Astrocyte (in vitro differentiated cells and primary cell): Measurements from ENCODE around the gene UBAC2. TPM values are rescaled to one million over a fixed set of nuclear protein-coding genes. Genes with fewer than 3 reads are reported as not detected.

Experiments
- DNase-seq: peaks from one replicate; pipeline ENCODE4 v3.0.0-alpha.2; 2010; ENCODE audit warnings: low read depth
- FAIRE-seq: peaks from 2 replicates; lab custom pipeline; 2011; peaks lifted over from hg19 to GRCh38; lab: Jason Lieb, UNC
- H2AFZ ChIP-seq: 2 replicates; pipeline ENCODE4 v1.6.0; 2012; ENCODE audit warnings: low read depth, low read length, inconsistent platforms
- H3K27ac ChIP-seq: 2 replicates; pipeline ENCODE4 v1.5.1; 2011; ENCODE audit warnings: low read depth, low read length, inconsistent platforms
- H3K27me3 ChIP-seq: 2 replicates; pipeline ENCODE4 v1.6.0; 2011; ENCODE audit warnings: low read length, inconsistent platforms; ENCODE audit not compliant: insufficient read depth
- H3K36me3 ChIP-seq: 2 replicates; pipeline ENCODE4 v1.5.1; 2011; ENCODE audit warnings: low read length, inconsistent platforms; ENCODE audit not compliant: insufficient read depth
- H3K4me1 ChIP-seq: 2 replicates; pipeline ENCODE4 v1.5.1; 2011; ENCODE audit warnings: low read length, inconsistent platforms; ENCODE audit not compliant: insufficient read depth
- H3K4me2 ChIP-seq: 2 replicates; pipeline ENCODE4 v1.6.0; 2012; ENCODE audit warnings: low read length, inconsistent platforms
- H3K4me3 ChIP-seq: 2 replicates; pipeline ENCODE4 v1.5.1; 2011; ENCODE audit warnings: low read depth, mild to moderate bottlenecking, low read length, inconsistent platforms; ENCODE audit not compliant: insufficient read depth
- H3K79me2 ChIP-seq: 2 replicates; pipeline ENCODE4 v1.6.0; 2012; ENCODE audit warnings: mild to moderate bottlenecking, low read length, inconsistent platforms; ENCODE audit not compliant: insufficient read depth
- H3K9ac ChIP-seq: 2 replicates; pipeline ENCODE4 v1.6.0; 2012; ENCODE audit warnings: mild to moderate bottlenecking, low read length, inconsistent platforms
- H3K9me3 ChIP-seq: 2 replicates; pipeline ENCODE4 v1.5.1; 2012; ENCODE audit warnings: low read depth, mild to moderate bottlenecking, low read length, inconsistent platforms; ENCODE audit not compliant: insufficient read depth
- H4K20me1 ChIP-seq: 2 replicates; pipeline ENCODE4 v1.6.0; 2012; ENCODE audit warnings: low read length, inconsistent platforms; ENCODE audit not compliant: insufficient read depth
- H3K27ac Mint-ChIP-seq: one replicate; pipeline ENCODE4 v1.8.0; 2021; ENCODE audit warnings: mild to moderate bottlenecking, mixed read lengths; ENCODE audit not compliant: unreplicated experiment
- H3K27me3 Mint-ChIP-seq: one replicate; pipeline ENCODE4 v1.8.0; 2021; ENCODE audit warnings: low read depth, mixed read lengths; ENCODE audit not compliant: unreplicated experiment
- H3K36me3 Mint-ChIP-seq: one replicate; pipeline ENCODE4 v1.8.0; 2021; ENCODE audit warnings: low read depth, mixed read lengths; ENCODE audit not compliant: unreplicated experiment
- H3K4me1 Mint-ChIP-seq: one replicate; pipeline ENCODE4 v1.8.0; 2021; ENCODE audit warnings: low read depth, mixed read lengths; ENCODE audit not compliant: unreplicated experiment
- H3K4me3 Mint-ChIP-seq: one replicate; pipeline ENCODE4 v1.8.0; 2021; ENCODE audit warnings: mild to moderate bottlenecking, moderate library complexity, mixed read lengths; ENCODE audit not compliant: unreplicated experiment
- H3K9me3 Mint-ChIP-seq: one replicate; pipeline ENCODE4 v1.8.0; 2021; ENCODE audit warnings: mild to moderate bottlenecking, mixed read lengths; ENCODE audit not compliant: unreplicated experiment
- EZH2 ChIP-seq: IDR thresholded peaks from 2 replicates; pipeline ENCODE4 v1.6.1; 2012; ENCODE audit warnings: mild to moderate bottlenecking, low read length, inconsistent platforms; ENCODE audit not compliant: insufficient read depth
- total RNA-seq: library from RNA; stranded (reverse); gene quantifications from 2 replicates; pipeline ENCODE4 v1.2.1, GENCODE V29; 2021
- TF ChIP-seq, protein P1 (sequence below): IDR thresholded peaks from 2 replicates; pipeline ENCODE4 v1.5.1; 2011; ENCODE audit warnings: low read depth, mild to moderate bottlenecking, inconsistent platforms, low read length, moderate library complexity; ENCODE audit not compliant: insufficient read depth

The UBAC2 gene
- total RNA-seq, 1 donor from 2014 or later = 61.0 TPM

- H3K4me1 ChIP-seq = peaks cover 6% of the 10 kb centered on the region
- no peaks in the 10 kb centered on the region for H3K9me3 ChIP-seq
- H3K27me3 Mint-ChIP-seq = no peaks in the 10 kb centered on the region
- FAIRE-seq (no peak), DNase-seq (no peak)
- no peak overlapping the region for H3K4me3 ChIP-seq
- H3K27ac Mint-ChIP-seq = no peak overlapping the region
- no peak overlapping the region for H3K27ac ChIP-seq
- H4K20me1 ChIP-seq = peaks cover 18% of the 10 kb centered on the region
- no peaks in the 10 kb centered on the region for H3K36me3 Mint-ChIP-seq
- H3K4me2 ChIP-seq = no peak overlapping the region
- no peak overlapping the region for H3K9ac ChIP-seq
- no peak overlapping the region for H2AFZ ChIP-seq
- H3K4me1 Mint-ChIP-seq = peaks cover 16% of the 10 kb centered on the region
- no peaks in the 10 kb centered on the region for H3K9me3 Mint-ChIP-seq
- H3K4me3 Mint-ChIP-seq = no peak overlapping the region
- no peaks in the 10 kb centered on the region for H3K36me3 ChIP-seq
- peaks cover 6% of the 10 kb centered on the region for H3K79me2 ChIP-seq
- TF ChIP-seq EZH2 = no peak
- TF ChIP-seq, protein P1, sequence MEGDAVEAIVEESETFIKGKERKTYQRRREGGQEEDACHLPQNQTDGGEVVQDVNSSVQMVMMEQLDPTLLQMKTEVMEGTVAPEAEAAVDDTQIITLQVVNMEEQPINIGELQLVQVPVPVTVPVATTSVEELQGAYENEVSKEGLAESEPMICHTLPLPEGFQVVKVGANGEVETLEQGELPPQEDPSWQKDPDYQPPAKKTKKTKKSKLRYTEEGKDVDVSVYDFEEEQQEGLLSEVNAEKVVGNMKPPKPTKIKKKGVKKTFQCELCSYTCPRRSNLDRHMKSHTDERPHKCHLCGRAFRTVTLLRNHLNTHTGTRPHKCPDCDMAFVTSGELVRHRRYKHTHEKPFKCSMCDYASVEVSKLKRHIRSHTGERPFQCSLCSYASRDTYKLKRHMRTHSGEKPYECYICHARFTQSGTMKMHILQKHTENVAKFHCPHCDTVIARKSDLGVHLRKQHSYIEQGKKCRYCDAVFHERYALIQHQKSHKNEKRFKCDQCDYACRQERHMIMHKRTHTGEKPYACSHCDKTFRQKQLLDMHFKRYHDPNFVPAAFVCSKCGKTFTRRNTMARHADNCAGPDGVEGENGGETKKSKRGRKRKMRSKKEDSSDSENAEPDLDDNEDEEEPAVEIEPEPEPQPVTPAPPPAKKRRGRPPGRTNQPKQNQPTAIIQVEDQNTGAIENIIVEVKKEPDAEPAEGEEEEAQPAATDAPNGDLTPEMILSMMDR = no peak
- no peaks in the 10 kb centered on the region for H3K27me3 ChIP-seq
Observed at GRCh38 chr13:99276706-99277105, 76.1 kb downstream of the UBAC2 start.

GRCh38 chr13:99277629-99278028, 77.0 kb downstream of the UBAC2 start:
- H3K36me3 ChIP-seq = no peaks in the 10 kb centered on the region
- H3K9me3 ChIP-seq = no peaks in the 10 kb centered on the region
- no peak for FAIRE-seq
- H2AFZ ChIP-seq = no peak overlapping the region
- Mint-ChIP-seq H3K9me3 (no peaks in the 10 kb centered on the region), H3K4me3 (no peak overlapping the region), H3K4me1 (peaks cover 19% of the 10 kb centered on the region), H3K36me3 (no peaks in the 10 kb centered on the region), H3K27ac (no peak overlapping the region), H3K27me3 (no peaks in the 10 kb centered on the region)
- H3K4me2 ChIP-seq = no peak overlapping the region
- no peak for TF ChIP-seq EZH2
- TF ChIP-seq, protein P1 = no peak
- peaks cover 6% of the 10 kb centered on the region for H3K4me1 ChIP-seq
- peaks cover 21% of the 10 kb centered on the region for H4K20me1 ChIP-seq
- no peak for DNase-seq
- no peak overlapping the region for H3K27ac ChIP-seq
- no peak overlapping the region for H3K4me3 ChIP-seq
- no peaks in the 10 kb centered on the region for H3K27me3 ChIP-seq
- peaks cover 6% of the 10 kb centered on the region for H3K79me2 ChIP-seq
- no peak overlapping the region for H3K9ac ChIP-seq

- FAIRE-seq (no peak), DNase-seq (no peak)
- H2AFZ ChIP-seq = no peak overlapping the region
- H3K4me1 ChIP-seq = peaks cover 6% of the 10 kb centered on the region
- no peak overlapping the region for H3K4me2 ChIP-seq
- no peak overlapping the region for H3K27ac ChIP-seq
- H3K36me3 Mint-ChIP-seq = no peaks in the 10 kb centered on the region
- no peak overlapping the region for H3K4me3 ChIP-seq
- H3K27me3 ChIP-seq = no peaks in the 10 kb centered on the region
- no peak overlapping the region for H3K27ac Mint-ChIP-seq
- no peaks in the 10 kb centered on the region for H3K27me3 Mint-ChIP-seq
- H3K79me2 ChIP-seq = peaks cover 6% of the 10 kb centered on the region
- no peak overlapping the region for H3K4me3 Mint-ChIP-seq
- H3K36me3 ChIP-seq = no peaks in the 10 kb centered on the region
- peaks cover 20% of the 10 kb centered on the region for H4K20me1 ChIP-seq
- no peaks in the 10 kb centered on the region for H3K9me3 ChIP-seq
- no peaks in the 10 kb centered on the region for H3K9me3 Mint-ChIP-seq
- peaks cover 25% of the 10 kb centered on the region for H3K4me1 Mint-ChIP-seq
- TF ChIP-seq, protein P1 = no peak
- TF ChIP-seq EZH2 = no peak
- H3K9ac ChIP-seq = no peak overlapping the region
Observed at GRCh38 chr13:99278200-99278599, 77.5 kb downstream of the UBAC2 start.
